Activated CD8-positive, alpha-beta memory T cell treated with anti-CD3 and anti-CD28 coated beads, Interleukin-2, amount 50 U/mL, for 48 hours (primary cell): ENCODE results near the gene OLFM3.

ENCODE experiments used
- DNase-seq: peaks from one replicate; pipeline ENCODE4 v3.0.0-alpha.2; 2020

Gene OLFM3

DNA sequence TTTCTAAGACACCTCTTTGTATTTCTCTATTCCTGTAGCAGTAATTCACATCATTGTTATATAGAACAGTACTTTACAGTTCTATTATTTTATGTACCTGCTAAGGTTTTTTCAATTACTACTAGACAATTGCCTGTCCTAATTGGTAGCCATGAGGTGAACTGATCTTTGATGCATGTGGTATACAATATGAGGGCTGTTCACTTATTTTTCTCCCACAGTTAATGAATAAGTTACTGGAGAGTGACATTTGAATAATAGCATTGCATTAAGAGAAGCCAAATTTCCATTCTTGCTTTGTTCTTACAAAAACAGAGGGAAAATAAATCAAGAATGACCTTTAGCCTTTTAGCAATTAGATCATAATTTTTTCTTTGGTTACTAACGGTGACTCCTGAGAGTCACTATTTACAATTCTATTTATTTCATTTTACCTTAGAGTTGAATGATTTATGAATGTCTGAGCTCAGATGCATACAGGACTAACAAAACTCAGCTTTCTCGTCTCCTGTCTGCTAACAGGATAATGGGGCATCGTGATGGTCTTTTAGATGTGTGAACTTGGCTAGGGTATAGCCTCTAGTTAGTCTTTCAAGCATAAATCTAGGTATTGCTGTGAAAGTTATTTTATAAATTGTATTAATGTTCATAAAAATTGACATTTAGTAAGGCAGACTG, 54.1 kb downstream of the OLFM3 start:
- DNase-seq, result no peak

DNA sequence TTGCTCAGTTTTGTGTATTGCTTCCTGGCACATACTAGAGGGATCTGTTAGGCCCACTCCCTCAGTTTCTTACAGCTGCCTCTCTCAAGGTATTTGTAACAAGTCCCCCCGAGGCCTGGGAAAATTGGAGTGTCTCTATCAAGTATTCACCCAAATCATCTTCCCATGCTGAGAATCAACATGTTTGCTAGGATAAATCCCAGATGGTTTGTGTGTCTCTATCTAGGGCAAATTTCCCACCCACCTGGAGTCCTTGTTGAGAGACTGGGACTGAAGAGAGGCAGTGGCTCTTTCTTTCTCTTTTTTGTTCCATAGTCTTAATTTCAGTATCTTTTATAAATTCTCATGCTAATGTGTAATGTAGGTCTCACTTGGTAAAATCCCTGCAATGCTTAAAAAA, 58.0 kb downstream of the OLFM3 start:
- DNase-seq, result no peak

DNA sequence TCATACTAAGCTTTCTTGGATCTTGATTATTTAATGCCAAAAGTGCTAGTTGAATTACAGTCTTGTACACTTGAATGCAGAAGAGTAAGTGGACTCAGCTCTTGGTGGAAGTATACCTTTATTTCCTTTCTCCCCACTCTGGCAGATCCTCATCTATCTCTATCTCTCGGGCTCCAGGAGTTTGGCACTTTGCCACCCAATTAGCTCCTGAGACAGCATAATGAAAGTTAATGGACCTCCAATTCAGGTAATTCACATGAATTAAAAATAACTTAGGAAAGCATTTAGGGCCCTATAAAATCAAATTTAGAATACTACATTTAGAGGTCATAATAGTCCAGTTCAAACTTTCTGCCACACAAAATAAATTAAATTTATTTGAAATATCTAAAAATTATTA, 67.4 kb downstream of the OLFM3 start:
- DNase-seq, result no peak

DNA sequence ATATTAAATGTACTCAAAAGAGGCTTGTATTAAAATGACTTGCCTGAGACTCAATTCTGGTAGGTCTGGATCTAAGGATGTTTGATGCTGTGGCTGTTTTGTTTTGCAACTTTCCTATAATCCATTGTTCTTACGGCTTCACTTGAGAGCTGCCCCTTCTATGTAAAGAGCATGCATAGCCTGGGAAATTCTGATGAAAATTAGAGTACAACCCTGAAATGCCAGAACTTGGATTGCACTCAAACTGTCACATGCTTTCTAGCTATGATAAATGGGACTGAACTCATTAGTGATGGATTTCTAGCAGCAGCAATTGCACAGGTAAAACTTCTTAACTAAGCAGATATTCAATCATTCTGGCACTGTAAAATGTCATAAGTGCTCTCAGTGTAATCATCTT, 67.9 kb downstream of the OLFM3 start:
- DNase-seq, result no peak

DNA sequence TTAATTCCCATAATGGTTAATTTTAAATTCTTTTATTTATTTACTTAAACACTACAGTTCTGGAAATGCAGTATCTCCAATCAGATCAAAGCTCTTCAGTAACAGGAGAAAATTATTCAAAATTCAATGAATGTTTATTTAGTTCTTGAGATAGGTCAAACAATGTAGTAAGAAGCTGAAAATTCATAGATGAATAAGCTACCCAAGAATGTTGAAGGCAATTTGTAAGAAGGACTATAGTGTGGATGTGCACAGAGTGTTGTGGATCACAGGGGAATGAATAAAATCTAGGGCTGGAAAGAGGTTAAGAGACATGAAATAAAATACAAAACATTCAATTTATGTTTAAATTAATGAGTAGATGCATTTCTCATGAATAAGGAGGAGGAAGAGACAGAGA, 72.0 kb downstream of the OLFM3 start:
- no peak for DNase-seq

DNA sequence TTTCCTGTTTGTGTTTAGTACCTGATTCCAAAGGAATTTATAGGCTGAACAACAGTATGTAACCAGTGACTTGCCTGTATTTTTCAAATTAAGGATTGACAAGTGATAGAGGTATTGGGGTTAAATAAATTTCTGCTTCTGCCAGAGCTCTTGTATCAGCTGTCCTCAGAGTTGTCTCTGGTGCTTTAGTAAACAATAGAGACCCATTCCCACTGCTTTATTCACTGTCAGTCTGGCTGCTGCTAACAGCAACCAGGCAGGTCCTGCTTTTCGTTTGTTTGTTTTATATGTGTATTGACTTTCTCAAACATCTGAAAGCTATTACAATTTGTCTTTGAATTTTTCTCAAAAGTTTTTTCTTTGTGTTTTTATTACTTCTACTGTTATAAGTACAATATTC, 76.1 kb downstream of the OLFM3 start:
- no peak for DNase-seq

DNA sequence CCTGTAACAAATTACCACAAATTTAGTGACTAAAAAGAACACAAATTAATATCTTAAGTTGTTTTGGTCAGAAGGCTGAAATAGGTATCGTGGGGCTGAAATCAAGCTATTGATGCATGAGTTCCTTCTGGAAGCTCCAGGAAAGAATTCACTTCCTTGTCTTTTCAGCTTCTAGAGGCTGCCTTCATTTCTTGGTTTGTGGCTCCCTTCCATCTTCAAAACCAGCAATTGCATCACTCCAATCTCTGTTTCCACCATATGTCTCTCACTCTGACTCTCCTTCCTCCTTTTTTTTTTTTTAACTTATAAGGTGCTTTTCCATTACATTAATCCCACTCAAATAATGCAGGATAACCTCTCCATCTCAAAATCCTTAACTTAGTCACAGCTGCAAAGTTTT, 78.4 kb downstream of the OLFM3 start:
- no peak for DNase-seq

DNA sequence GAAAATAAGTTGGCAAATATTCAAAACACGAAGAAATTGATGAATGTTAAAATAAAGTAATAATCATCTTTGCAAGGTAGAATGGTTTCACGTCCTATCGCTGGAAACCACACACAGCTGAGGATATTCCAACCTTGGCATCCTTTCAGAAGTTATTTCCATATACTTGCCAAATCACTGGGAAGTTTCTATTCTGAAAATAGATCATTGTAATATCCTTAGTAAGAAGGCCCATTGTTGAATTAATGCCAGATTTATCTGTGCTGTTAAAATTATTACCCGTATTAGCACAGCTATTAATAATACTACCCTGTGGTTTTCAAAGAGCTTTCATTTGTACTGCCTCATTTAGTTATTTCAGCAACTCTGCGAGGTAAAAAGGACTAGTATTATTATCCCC, 81.1 kb downstream of the OLFM3 start:
- DNase-seq, result no peak

DNA sequence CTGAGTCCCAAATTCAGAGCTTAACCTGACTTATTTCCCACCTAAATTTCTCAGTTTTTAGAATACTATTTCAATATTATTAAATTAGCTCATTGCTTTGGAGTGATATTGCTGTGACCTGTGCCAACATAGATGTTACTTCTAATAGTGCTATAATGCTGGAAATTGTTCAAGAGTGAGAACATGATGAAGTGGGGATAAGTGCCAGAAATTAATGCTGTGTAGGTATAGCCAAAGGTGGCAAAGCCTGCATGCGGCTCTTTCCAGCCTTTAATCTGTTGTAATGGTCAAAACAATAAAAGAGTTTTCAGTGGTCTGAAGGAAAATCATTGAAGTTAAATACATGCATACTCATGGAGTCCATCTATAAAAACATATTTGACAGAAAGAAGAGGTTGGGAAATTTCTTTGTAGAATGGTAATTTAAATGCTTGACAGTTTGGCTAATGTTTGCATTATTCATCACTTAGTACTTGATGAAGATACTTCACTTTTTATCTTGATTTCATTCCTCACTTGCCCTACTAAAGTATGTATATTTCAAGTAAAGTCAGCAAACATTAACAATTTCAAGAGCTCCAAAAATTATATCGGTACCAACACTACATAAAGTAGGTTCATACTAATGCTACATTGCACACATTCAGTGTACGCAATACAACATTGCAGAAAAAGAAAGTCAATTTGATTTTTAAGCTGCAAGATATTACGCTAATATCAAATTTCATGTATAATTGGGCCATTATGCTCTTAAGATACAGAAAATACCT, 82.1 kb downstream of the OLFM3 start:
- no peak for DNase-seq

DNA sequence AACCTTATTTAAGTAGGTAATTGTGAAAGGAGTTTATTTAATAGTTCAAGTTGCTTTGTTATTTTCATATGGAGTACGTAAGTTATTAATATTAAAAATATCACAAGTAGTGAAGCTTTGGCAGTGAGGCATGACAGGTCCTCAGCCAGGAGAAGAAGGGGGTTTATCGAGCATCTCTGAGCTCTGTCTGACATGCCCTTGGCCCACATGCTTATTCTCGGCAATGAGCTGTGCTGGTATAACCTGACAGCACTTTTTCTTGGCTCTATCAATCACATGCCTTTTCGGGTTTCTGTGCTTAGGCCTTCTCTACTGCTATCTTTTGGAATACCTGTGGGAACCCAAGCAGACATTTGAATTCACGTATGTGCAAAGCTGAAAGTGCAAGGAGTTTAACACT, 84.8 kb downstream of the OLFM3 start:
- DNase-seq, result no peak

DNA sequence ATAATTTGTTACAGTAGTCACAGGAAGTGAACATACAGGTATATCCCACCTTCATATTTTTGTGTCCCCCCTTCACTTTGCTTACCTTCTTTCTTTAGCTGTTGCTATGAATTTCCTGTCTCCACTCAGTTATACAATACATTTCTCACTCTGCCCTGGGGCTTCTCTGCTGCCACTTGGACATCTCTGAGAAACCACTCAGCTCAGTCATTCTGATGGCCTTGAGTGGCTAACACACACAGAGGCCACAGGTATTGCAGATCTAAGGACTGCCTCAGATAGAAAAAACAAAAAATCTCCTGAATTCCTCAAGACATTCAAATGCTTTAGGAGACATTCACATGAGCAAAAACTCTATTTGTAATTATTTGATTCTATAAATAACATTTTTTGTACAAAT, 87.7 kb downstream of the OLFM3 start:
- DNase-seq, result no peak

DNA sequence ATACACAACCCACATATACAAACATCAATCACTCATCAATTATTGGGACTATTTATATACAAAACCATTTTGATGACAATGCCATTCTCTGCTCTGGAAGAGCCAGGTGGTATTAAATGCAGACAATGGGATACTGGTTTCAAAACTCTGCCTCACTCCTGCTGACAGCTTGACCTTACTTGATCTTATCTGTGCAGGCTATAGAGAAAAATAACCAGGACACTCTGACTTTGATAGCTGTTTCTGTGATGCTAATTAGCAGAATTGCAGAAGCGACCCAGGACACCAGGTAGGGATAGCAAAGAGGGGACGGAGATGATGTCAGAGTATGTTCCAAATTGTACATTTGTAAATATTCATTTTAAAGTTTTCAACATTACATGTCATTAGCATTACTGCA, 89.5 kb downstream of the OLFM3 start:
- no peak for DNase-seq

DNA sequence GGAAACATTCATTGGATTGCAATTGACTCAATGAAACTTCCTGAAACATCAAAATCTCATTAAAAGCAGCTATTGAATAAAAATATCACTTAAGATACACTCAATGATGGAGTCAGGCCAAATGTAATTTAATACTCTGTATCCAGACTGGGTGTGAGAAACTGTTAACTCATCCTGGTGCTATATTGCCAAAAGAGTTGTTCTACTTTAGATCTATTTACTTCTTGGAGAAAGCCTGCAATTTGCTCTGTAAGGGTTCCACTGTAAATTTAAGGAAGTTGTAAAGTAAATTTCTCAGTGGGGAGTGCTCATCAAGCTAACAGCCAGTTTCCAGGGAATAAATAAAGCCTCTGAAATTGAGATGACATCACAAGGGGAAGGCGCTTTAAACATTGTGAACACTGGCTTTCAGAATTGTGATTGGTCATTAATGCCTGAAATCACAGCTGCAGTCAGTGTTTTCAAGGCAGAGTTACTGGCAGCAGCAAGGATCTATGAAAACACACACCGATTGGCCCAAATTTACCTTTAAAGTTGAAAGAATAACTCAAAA, 91.4 kb downstream of the OLFM3 start:
- no peak for DNase-seq

DNA sequence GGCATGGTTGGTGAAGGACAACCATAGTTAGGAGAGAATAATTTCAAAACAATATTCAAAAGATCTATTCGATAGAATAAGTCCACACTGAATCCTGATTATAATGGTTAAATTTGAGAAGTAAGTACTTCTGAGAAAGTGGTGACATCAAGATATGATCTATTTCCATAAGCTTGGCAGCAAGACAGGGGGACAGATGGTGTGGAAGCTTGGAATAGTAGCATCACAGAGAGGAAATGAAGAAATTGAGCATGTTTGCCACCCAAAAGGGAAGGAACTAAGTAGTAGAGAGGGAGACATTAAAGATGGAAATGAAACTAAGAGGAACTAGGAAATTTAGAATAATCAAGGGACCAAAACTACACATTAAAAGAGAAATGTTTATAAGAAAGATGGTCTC, 94.5 kb downstream of the OLFM3 start:
- no peak for DNase-seq

DNA sequence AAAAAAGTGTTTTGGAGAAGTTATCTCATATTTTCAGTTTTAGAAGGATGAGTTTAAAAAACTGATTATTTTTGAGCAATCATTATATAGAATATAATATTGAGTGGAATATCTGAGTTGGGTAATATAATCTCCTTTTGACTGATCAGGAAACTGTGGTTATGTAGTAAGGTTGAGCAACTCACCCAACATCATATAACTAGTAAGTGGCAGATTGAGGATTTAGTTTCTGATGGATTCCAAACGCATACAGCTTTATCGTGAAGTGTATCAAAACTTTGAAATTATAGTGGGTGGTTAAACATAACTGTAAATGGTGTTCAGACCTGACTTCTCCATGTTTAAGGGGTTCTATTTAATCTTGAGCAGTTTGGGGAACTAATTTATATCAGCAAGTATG, 98.6 kb downstream of the OLFM3 start:
- DNase-seq, result no peak

DNA sequence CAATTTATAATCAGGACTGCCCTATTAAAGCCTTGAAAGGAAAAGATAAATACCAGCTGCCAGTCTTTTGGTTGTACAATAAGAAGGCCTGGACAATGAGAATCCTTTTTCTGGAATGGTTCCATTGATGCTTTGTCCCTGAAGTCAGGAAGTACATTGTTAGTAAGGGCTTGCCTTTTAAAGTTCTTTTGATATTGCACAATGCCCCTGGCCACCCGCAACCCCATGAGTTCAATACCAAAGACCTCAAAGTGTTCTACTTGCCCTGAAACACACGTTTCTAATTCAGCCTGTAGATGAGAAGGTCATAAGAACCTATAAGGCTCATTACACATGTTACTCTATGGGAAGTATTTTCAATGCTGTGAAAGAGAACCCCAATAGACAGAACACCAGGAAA, 112.1 kb downstream of the OLFM3 start:
- no peak for DNase-seq

DNA sequence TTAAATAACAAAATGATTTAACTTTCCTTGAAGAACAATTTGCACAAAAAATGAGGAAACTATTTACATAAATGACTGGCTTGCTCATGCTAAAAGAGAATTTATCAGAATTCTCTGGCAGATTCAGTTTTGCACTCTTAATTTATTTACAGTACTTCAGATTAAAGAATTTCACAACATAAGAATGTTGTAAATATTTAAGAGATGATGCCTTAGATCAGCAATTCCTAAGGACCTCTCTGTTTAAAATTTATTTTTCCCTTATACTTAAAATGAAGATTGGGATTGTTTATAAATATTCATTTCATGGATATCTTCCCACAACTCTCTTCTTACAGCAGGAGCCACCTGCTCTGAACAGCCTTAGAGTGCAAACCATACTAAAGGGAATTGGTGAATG, 120.8 kb downstream of the OLFM3 start:
- DNase-seq, result no peak

DNA sequence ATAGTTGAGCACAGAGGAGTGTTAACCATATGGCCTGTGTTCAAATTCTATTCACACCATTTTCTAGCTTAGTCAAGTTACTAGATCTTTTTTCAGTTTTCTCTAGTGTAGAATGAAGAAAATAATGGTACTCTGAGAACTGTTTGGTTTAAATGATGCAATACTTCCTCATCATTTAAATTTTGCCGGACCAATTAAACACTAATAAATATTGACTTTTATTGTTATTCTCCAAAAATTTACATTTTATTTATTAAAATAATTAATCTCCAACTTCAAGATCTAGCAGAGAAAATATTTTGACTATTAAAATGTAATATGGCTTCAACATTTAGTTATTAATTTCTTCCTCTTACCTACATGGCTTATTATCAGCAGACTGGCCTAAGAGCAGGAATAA, 123.1 kb downstream of the OLFM3 start:
- DNase-seq, result no peak

DNA sequence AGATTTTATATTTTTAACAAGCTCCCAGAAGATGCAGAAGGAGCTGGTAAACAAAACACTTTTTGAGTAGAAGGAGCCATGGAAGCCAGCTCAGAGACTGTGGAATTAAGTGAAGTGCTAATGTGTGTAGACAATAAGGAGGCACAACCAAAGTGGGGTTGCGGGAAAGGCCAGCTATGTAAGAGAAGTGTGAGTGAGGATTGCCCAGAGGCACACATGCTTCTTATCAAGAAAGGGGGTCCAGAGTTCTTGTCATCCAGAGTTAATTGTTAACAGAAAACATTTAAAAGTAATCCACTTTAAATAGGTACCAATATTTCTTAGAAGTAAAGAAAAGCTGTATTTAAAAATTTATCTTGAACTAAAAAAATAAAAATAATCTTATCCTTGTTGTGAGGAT, 136.8 kb downstream of the OLFM3 start:
- DNase-seq, result no peak

DNA sequence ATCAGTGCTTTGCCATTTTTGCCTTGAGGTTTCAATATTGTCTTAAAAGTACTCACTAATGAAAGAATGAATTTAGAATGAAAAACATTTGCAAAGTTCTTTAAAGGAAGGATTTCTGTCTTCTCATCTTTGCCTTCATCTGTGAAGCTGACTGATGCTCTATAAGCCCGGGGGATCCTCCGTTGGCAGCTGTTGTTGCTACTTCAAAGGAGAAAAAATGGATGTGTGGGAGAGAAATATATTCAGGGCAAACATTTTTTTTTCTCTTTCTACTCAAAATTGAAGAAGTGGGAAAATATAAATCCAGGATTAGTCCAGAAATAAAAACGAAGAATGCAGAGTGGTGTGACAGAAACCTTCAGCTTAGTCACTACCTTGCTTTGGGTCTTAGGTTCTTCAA, 142.5 kb downstream of the OLFM3 start:
- no peak for DNase-seq

DNA sequence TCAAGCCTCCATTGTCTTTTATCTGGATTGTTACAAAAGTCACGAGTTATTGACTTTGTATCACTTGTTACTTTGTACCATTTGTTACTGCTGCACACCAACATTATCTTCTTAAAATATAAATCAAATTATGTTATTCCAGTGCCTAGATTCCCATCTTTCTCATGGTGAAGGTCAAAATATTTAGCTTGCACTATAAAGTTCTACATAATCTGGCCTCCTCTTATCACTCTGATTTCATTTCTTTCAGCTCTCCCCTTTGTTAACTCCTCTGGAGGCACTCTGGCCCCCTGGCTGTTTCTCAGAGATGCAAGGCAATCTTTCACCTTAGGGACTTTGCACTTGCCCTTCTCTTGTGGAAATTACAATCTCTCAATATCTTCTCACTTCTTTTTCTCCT, 143.8 kb downstream of the OLFM3 start:
- no peak for DNase-seq

DNA sequence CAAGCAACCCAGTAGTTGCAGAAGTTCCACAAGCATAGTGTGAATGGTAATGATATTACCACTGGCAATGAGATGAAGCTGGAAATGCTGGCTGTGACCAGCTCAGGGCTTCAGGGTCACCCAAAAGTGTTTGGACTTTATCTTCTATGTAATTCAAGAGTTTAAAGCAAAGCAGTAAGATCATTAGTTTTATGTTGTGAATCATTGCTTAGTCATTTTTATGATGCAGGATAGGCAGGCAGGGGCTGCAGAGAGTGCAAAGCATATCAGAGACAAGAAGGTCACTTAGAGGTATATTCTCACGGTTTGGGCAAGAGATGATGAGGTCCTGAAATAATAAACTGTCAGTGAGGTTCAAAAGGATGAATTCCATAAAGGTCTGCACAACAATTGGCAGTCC, 147.4 kb downstream of the OLFM3 start:
- no peak for DNase-seq

DNA sequence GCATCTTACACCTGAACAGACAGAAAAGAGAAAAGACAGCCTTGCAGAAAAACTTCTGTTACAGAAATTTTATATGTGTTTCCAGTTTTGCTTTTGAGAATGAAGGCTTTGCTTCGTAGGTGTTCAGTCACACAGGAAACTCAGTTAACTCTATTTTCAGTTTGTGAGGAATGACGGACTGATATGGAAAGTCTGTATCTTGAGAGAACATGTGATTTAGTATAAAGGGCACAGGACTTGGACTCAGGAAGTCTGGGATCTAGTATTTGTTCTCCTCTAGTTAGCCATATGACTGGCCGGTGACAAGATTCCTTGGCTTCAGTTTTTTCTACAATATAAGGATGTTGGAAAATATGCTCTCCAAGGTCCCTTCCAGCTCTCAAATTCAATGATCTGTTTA, 149.1 kb downstream of the OLFM3 start:
- no peak for DNase-seq

DNA sequence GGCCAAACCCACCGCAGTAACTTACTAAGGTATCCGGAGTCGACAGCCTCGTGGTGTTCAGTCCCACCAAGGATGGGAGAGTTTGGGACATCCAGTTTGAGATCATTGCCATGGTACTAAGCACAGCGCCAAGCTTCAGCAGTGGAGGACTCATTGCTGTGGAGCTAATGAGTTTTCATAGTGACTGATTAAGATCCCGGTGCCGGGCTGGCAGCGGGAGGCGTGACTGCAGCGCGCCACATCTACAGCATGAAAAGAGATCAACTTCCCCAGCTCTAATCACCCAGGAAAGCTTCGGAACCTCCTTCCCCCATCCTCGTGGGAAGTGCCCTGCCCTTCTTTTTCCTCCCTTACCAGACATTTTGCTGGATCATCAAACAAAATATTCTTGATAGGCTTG, 149.9 kb downstream of the OLFM3 start:
- no peak for DNase-seq

DNA sequence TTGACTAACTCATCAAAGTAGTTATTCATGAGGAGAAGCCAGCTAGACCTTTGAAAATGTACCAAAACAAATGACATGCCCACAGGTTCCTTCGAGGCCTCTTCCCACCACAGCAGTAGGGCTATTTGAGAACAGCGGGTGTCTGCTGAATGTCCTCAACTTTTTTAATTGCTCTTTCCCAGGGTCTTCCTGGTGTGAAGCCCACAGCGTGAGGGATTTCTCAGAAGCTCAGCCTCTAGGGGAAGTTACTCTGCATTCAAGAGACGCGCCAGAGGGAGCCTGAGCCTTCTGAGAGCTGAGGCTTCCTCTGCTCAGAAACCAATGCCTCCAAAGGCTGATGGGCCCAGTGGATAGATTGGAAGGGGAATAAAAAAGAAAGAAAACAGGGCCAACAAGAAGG, 153.6 kb downstream of the OLFM3 start:
- no peak for DNase-seq
